LNCAP (cell line): ENCODE results near the gene DGKQ.

Experiments
- CTCF ChIP-seq: fragments of 450-650 bp; IDR thresholded peaks from 2 replicates; pipeline ENCODE4 v1.5.1; 2017; ENCODE audit warnings: mild to moderate bottlenecking

Gene DGKQ

GRCh38 chr4:1018147-1019020 lies 45.0 kb upstream of the DGKQ start:
- TF ChIP-seq CTCF: no peak

GRCh38 chr4:1017706-1018105 lies 44.3 kb upstream of the DGKQ start:
- TF ChIP-seq CTCF: no peak

- TF ChIP-seq CTCF: no peak
Observed at GRCh38 chr4:1017211-1017610, 43.8 kb upstream of the DGKQ start.

GRCh38 chr4:1015746-1016145 lies 42.4 kb upstream of the DGKQ start:
- TF ChIP-seq CTCF: no peak

- no peak for TF ChIP-seq CTCF
Observed at GRCh38 chr4:1015179-1015578, 41.8 kb upstream of the DGKQ start.

- no peak for TF ChIP-seq CTCF
Observed at GRCh38 chr4:1014291-1015167, 41.2 kb upstream of the DGKQ start.

- TF ChIP-seq CTCF: no peak
Observed at GRCh38 chr4:1013225-1014073, 40.1 kb upstream of the DGKQ start.
